Transverse colon (tissue), 3 donors: ENCODE data around the gene LARP4.

ENCODE experiments used
- CTCF ChIP-seq, 5 experiments: fragments of 200-600 bp in 3 of 5; fragments of 450-650 bp in 2 of 5; sonication (generic) in 3 of 5; IDR thresholded peaks; 1 replicate in 2 of 5; 2 replicates in 3 of 5; pipeline ENCODE4 v1.5.1; 2016 to 2017; ENCODE audit warnings: antibody characterized with exemption in 5 of 5, inconsistent platforms in 3 of 5, mild to moderate bottlenecking in 2 of 5, moderate library complexity in 1 of 5
- EP300 ChIP-seq: sonication (generic); formaldehyde crosslinking; IDR thresholded peaks from one replicate; pipeline ENCODE4 v1.6.1; 2017; ENCODE audit warnings: antibody characterized with exemption, low read depth

GRCh38 chr12:50519353-50519752, 118.7 kb downstream of the LARP4 start:
- TF ChIP-seq CTCF (IDR thresholded peaks at IDR 0.05) (no peak), EP300 (no peak)
